ENCODE data around the gene GPC1. TPM values are rescaled to one million over a fixed set of nuclear protein-coding genes. Genes with fewer than 3 reads are reported as not detected.

GPC1 gene
- total and polyA plus RNA-seq, 2 experiments from 2014 or later, result 9.0 to 46.2 TPM

DNA sequence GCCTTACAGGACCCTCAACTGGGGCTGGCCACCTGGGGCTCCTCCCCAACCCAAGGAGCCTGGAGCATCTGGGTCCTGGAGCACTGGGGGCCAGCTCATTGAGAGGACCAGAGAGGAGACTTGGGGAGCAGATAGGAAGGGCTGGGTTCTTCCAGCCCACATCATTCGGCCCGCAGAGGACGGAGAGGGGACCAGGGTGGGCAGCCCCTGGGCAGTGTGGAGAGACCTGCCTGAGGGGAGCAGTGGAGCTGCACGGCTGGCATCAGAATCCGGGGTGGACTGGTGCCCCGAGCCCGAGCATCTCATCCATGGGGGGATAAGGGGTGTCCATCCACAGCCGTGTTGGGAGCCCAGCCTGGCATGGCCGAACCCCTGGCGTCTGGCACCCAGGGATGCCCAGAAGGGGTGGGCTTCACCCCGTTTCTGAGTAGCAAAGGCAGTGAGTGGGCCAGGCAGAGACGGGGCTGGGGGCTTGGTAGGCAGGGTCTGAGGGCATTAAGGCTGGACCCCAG is 11.3 kb downstream of the GPC1 start (continued):
- TF ChIP-seq, protein P1, sequence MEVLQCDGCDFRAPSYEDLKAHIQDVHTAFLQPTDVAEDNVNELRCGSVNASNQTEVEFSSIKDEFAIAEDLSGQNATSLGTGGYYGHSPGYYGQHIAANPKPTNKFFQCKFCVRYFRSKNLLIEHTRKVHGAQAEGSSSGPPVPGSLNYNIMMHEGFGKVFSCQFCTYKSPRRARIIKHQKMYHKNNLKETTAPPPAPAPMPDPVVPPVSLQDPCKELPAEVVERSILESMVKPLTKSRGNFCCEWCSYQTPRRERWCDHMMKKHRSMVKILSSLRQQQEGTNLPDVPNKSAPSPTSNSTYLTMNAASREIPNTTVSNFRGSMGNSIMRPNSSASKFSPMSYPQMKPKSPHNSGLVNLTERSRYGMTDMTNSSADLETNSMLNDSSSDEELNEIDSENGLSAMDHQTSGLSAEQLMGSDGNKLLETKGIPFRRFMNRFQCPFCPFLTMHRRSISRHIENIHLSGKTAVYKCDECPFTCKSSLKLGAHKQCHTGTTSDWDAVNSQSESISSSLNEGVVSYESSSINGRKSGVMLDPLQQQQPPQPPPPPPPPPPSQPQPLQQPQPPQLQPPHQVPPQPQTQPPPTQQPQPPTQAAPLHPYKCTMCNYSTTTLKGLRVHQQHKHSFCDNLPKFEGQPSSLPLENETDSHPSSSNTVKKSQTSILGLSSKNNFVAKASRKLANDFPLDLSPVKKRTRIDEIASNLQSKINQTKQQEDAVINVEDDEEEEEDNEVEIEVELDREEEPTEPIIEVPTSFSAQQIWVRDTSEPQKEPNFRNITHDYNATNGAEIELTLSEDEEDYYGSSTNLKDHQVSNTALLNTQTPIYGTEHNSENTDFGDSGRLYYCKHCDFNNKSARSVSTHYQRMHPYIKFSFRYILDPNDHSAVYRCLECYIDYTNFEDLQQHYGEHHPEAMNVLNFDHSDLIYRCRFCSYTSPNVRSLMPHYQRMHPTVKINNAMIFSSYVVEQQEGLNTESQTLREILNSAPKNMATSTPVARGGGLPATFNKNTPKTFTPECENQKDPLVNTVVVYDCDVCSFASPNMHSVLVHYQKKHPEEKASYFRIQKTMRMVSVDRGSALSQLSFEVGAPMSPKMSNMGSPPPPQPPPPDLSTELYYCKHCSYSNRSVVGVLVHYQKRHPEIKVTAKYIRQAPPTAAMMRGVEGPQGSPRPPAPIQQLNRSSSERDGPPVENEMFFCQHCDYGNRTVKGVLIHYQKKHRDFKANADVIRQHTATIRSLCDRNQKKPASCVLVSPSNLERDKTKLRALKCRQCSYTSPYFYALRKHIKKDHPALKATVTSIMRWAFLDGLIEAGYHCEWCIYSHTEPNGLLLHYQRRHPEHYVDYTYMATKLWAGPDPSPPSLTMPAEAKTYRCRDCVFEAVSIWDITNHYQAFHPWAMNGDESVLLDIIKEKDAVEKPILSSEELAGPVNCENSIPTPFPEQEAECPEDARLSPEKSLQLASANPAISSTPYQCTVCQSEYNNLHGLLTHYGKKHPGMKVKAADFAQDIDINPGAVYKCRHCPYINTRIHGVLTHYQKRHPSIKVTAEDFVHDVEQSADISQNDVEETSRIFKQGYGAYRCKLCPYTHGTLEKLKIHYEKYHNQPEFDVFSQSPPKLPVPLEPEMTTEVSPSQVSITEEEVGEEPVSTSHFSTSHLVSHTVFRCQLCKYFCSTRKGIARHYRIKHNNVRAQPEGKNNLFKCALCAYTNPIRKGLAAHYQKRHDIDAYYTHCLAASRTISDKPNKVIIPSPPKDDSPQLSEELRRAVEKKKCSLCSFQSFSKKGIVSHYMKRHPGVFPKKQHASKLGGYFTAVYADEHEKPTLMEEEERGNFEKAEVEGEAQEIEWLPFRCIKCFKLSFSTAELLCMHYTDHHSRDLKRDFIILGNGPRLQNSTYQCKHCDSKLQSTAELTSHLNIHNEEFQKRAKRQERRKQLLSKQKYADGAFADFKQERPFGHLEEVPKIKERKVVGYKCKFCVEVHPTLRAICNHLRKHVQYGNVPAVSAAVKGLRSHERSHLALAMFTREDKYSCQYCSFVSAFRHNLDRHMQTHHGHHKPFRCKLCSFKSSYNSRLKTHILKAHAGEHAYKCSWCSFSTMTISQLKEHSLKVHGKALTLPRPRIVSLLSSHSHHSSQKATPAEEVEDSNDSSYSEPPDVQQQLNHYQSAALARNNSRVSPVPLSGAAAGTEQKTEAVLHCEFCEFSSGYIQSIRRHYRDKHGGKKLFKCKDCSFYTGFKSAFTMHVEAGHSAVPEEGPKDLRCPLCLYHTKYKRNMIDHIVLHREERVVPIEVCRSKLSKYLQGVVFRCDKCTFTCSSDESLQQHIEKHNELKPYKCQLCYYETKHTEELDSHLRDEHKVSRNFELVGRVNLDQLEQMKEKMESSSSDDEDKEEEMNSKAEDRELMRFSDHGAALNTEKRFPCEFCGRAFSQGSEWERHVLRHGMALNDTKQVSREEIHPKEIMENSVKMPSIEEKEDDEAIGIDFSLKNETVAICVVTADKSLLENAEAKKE (CRISPR knock-in tag; IDR thresholded peaks at IDR 0.05), result no peak

DNA sequence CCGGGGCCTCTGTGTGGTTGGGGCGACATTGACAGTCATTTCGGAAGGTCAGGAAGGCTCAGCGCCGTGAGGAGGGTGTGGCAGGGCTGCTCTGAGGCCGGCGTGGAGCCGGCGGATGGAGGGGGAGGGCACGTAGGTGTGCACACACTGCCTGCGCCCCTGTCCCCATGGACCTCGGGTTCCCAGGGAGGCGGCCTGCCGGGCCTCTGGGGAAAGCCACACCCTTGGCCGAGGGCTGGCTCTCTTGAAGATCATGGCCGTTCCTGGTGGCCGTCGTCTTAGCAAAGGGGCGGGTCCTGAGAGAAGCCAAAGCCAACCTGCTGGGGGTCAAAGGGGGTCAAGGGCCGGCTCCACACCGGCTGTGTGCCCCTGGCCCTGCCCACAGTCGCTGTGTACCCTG is 11.9 kb downstream of the GPC1 start:
- no peaks in the 10 kb centered on the region; the same call in 1 of the 2 replicates for H3K4me1 ChIP-seq (ENCODE audit: insufficient read depth)
- Mint-ChIP-seq H3K4me1 (peaks cover 18% of the 10 kb centered on the region), H3K27me3 (ENCODE audit: insufficient read depth, low read depth, poor library complexity) (peaks cover 9% of the 10 kb centered on the region), H3K4me3 (no peak overlapping the region), H3K9me3 (no peaks in the 10 kb centered on the region), H3K36me3 (ENCODE audit: low read depth) (no peaks in the 10 kb centered on the region), H3K27ac (no peak overlapping the region)
- ATAC-seq (no peak), DNase-seq (ENCODE audit: low spot score) (no peak)
- no peaks in the 10 kb centered on the region for H3K79me2 ChIP-seq (replicated peaks; ENCODE audit: insufficient read depth)
- no peak overlapping the region for H3K27ac ChIP-seq (ENCODE audit: low read depth)
- H3K27me3 ChIP-seq (ENCODE audit: insufficient read depth), result peaks cover 3% of the 10 kb centered on the region; the same call in 1 of the 2 replicates
- no peaks in the 10 kb centered on the region for H3K9me2 ChIP-seq (ENCODE audit: insufficient read depth)
- H3K4me2 ChIP-seq, result no peak overlapping the region
- H3K4me3 ChIP-seq, result no peak overlapping the region
- peaks cover 14% of the 10 kb centered on the region for H4K20me1 ChIP-seq (replicated peaks; ENCODE audit: insufficient read depth)
- no peak overlapping the region for H2AFZ ChIP-seq
- no peaks in the 10 kb centered on the region for H3K36me3 ChIP-seq (ENCODE audit: insufficient read depth)
- no peaks in the 10 kb centered on the region for H3F3A ChIP-seq (replicated peaks; ENCODE audit: low read depth)
- TF ChIP-seq, protein P2, sequence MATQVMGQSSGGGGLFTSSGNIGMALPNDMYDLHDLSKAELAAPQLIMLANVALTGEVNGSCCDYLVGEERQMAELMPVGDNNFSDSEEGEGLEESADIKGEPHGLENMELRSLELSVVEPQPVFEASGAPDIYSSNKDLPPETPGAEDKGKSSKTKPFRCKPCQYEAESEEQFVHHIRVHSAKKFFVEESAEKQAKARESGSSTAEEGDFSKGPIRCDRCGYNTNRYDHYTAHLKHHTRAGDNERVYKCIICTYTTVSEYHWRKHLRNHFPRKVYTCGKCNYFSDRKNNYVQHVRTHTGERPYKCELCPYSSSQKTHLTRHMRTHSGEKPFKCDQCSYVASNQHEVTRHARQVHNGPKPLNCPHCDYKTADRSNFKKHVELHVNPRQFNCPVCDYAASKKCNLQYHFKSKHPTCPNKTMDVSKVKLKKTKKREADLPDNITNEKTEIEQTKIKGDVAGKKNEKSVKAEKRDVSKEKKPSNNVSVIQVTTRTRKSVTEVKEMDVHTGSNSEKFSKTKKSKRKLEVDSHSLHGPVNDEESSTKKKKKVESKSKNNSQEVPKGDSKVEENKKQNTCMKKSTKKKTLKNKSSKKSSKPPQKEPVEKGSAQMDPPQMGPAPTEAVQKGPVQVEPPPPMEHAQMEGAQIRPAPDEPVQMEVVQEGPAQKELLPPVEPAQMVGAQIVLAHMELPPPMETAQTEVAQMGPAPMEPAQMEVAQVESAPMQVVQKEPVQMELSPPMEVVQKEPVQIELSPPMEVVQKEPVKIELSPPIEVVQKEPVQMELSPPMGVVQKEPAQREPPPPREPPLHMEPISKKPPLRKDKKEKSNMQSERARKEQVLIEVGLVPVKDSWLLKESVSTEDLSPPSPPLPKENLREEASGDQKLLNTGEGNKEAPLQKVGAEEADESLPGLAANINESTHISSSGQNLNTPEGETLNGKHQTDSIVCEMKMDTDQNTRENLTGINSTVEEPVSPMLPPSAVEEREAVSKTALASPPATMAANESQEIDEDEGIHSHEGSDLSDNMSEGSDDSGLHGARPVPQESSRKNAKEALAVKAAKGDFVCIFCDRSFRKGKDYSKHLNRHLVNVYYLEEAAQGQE (IDR thresholded peaks at IDR 0.05; ENCODE audit: unreplicated experiment), result no peak
- TF ChIP-seq, protein P3, sequence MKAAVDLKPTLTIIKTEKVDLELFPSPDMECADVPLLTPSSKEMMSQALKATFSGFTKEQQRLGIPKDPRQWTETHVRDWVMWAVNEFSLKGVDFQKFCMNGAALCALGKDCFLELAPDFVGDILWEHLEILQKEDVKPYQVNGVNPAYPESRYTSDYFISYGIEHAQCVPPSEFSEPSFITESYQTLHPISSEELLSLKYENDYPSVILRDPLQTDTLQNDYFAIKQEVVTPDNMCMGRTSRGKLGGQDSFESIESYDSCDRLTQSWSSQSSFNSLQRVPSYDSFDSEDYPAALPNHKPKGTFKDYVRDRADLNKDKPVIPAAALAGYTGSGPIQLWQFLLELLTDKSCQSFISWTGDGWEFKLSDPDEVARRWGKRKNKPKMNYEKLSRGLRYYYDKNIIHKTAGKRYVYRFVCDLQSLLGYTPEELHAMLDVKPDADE (IDR thresholded peaks at IDR 0.05), result no peak
- no peak for TF ChIP-seq ZNF331 (CRISPR knock-in tag; IDR thresholded peaks at IDR 0.05; ENCODE audit: low read depth)
- no peak for TF ChIP-seq NANOG (IDR thresholded peaks at IDR 0.05; ENCODE audit: borderline replicate concordance)
- TF ChIP-seq EZH2phosphoT487 (IDR thresholded peaks at IDR 0.05; ENCODE audit: unreplicated experiment), result no peak
- no peak for TF ChIP-seq POLR2AphosphoS5 (IDR thresholded peaks at IDR 0.05; ENCODE audit: low read depth)
- TF ChIP-seq, protein P4, sequence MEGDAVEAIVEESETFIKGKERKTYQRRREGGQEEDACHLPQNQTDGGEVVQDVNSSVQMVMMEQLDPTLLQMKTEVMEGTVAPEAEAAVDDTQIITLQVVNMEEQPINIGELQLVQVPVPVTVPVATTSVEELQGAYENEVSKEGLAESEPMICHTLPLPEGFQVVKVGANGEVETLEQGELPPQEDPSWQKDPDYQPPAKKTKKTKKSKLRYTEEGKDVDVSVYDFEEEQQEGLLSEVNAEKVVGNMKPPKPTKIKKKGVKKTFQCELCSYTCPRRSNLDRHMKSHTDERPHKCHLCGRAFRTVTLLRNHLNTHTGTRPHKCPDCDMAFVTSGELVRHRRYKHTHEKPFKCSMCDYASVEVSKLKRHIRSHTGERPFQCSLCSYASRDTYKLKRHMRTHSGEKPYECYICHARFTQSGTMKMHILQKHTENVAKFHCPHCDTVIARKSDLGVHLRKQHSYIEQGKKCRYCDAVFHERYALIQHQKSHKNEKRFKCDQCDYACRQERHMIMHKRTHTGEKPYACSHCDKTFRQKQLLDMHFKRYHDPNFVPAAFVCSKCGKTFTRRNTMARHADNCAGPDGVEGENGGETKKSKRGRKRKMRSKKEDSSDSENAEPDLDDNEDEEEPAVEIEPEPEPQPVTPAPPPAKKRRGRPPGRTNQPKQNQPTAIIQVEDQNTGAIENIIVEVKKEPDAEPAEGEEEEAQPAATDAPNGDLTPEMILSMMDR (conservative IDR thresholded peaks at IDR 0.05; ENCODE audit: low read depth in 2 of 2), result no peak
- TF ChIP-seq STAT1 (IDR thresholded peaks at IDR 0.05; ENCODE audit: unreplicated experiment), result no peak
- TF ChIP-seq JUNB (IDR thresholded peaks at IDR 0.05; ENCODE audit: unreplicated experiment), result no peak
- no peak for TF ChIP-seq CREB1 (CRISPR knock-in tag; IDR thresholded peaks at IDR 0.05; ENCODE audit: low read depth)
